ENCODE measurements around the gene RHBG.
"Not testable (repeated sequence)": the region's sequence is repeated elsewhere in the genome, so short reads cannot be mapped to it uniquely, and the experiment has no call there.

DNA sequence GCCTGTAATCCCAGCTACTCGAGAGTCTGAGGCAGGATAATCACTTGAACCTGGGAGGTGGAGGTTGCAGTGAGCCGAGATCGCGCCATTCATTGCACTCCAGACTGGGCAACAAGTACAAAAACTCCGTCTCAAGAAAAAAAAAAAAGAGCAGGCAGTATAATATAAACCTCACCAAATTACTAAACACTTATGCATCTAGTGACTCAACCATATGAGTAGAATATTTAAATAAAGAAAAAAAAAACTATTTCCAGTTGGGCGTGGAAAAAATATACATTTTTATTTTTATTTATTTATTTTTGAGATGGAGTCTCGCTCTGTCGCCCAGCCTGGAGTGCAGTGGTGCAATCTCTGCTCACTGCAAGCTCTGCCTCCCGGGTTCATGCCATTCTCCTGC, 45.8 kb upstream of the RHBG start:
- TF ChIP-seq, protein P1, sequence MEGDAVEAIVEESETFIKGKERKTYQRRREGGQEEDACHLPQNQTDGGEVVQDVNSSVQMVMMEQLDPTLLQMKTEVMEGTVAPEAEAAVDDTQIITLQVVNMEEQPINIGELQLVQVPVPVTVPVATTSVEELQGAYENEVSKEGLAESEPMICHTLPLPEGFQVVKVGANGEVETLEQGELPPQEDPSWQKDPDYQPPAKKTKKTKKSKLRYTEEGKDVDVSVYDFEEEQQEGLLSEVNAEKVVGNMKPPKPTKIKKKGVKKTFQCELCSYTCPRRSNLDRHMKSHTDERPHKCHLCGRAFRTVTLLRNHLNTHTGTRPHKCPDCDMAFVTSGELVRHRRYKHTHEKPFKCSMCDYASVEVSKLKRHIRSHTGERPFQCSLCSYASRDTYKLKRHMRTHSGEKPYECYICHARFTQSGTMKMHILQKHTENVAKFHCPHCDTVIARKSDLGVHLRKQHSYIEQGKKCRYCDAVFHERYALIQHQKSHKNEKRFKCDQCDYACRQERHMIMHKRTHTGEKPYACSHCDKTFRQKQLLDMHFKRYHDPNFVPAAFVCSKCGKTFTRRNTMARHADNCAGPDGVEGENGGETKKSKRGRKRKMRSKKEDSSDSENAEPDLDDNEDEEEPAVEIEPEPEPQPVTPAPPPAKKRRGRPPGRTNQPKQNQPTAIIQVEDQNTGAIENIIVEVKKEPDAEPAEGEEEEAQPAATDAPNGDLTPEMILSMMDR (IDR thresholded peaks at IDR 0.05; ENCODE audit: extremely low read depth in 1 of 2, insufficient read depth in 1 of 2, low read depth in 1 of 2, low read length in 2 of 2), result not testable (repeated sequence)
- TF ChIP-seq POLR2A (IDR thresholded peaks at IDR 0.05; ENCODE audit: low read depth, low read length); POLR2AphosphoS5 (IDR thresholded peaks at IDR 0.05; ENCODE audit: insufficient read depth, low read depth, low read length): not testable (repeated sequence)

Measured in endothelial cell of umbilical vein (primary cell).